GM21515 (cell line): ENCODE results near the gene CNTROB.
"Not testable (repeated sequence)": the region's sequence is repeated elsewhere in the genome, so short reads cannot be mapped to it uniquely, and the experiment has no call there.

Experiments
- ATAC-seq: cut with Tn5 transposase; IDR thresholded peaks from one replicate; pipeline ENCODE4 v1.9.1; 2021; ENCODE audit not compliant: unreplicated experiment

CNTROB gene

DNA sequence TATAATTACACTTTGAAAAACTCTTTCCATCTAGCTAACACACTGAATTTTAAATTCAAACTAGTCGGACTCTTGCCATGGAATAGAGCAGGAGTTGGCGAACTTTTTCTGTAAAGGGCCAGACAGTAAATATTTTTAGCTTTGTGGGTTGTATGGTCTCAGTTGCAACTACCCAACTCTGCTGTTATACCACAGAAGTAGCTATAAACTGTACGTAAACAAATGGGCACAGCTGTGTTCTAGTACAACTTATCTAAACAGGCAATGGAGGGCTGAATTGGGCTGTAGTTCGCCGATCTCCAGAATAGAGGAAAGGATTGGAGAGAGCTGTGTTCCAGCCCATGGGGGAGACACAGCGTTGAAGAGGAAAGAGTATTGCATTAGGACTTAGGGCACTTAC, 8.7 kb downstream of the CNTROB start:
- no peak for ATAC-seq

DNA sequence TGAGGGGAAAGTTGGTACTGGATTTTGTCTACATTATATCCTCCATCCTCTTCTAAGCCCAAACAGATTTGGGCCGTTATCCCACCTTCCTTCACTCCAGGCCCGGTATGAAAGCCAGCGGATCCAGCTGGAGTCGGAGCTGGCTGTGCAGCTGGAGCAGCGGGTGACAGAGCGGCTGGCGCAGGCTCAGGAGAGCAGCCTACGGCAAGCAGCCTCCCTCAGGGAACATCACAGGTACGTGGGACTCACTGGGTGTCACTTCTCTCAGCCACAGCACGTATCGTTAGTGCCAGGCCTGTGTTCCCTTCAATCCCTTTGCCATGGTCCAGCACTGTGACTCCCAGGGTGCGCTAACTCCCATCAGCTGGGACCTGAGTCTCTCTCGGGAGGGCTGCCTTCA, 11.3 kb downstream of the CNTROB start:
- no peak for ATAC-seq

GRCh38 chr17:7944326-7944725, 12.3 kb downstream of the CNTROB start:
- no peak for ATAC-seq

GRCh38 chr17:7945651-7946050, 13.6 kb downstream of the CNTROB start:
- ATAC-seq: no peak

- no peak for ATAC-seq
Observed at GRCh38 chr17:7946441-7946840, 14.4 kb downstream of the CNTROB start.

DNA sequence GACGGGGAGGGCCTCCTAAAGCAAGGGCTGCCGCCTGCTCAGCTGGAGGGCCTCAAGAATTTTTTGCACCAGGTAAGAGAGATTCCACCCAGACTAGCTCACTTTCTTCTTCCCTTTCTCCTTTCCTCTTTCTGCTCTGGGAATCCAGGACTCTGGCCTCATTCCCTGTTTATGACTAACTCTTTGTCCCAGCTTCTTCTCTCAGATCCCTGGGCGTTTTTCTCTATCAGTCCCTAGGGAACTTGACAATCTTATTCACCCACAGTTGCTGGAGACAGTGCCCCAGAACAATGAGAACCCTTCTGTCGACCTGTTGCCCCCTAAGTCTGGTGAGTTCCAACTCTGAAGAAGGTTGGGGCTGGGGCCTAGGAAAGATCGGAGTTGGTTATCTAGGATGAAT, 15.6 kb downstream of the CNTROB start:
- no peak for ATAC-seq

DNA sequence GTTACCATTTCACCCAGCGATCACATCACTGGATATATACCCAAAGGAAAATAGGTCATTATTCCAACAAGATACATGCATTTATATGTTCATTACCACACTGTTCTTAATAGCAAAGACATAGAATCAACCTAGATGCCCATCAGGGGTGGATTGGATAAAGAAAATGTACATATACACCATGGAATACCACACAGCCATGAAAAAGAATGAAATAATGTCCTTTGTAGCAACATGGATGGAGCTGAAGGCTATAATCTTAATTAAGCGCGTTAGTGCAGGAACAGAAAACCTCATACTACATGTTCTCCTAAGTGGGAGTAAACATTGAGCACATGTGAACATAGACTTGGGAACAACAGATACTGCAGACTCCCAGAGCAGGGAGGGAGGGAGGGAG, 18.6 kb downstream of the CNTROB start:
- ATAC-seq: no peak

GRCh38 chr17:7951143-7951792, 19.3 kb downstream of the CNTROB start:
- no peak for ATAC-seq

- ATAC-seq: not testable (repeated sequence)
Observed at GRCh38 chr17:7953266-7953665, 21.3 kb downstream of the CNTROB start.

- ATAC-seq: no peak
Observed at GRCh38 chr17:7955414-7956227, 23.6 kb downstream of the CNTROB start.

GRCh38 chr17:7956228-7956965, 24.4 kb downstream of the CNTROB start:
- no peak for ATAC-seq

DNA sequence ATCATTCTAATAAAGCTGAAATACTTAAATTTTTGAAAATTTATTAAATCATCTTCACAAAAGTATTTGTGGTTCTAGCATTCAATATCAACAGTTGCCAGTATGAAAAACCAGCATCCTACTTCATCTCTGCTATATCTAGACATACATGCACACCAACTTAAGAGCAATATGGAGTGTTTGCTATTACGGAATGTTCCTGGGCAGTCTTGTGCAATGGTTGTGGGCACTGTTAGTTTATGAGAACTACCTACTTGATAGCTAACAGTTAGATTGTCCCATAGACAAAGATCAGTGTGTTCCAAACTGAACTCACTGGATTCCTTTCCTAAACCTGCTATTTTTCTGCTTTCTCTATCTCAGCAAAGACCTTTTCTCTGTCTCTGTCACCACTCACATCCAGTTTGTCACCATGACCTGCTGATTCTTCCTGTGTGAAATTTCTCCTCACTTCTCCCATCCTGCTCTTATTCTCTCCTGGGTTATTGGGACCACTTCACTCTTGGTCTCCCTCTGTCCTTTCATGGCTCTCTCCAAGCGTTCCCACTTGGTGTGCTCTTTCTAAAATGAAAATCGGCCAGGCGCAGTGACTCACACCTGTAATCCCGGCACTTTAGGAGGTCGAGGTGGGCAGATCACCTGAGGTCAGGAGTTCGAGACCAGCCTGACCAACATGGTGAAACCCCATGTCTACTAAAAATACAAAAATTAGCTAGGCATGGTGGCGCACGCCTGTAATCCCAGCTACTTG, 27.7 kb downstream of the CNTROB start:
- ATAC-seq: no peak

- ATAC-seq: no peak
Observed at GRCh38 chr17:7961421-7961820, 29.4 kb downstream of the CNTROB start.

DNA sequence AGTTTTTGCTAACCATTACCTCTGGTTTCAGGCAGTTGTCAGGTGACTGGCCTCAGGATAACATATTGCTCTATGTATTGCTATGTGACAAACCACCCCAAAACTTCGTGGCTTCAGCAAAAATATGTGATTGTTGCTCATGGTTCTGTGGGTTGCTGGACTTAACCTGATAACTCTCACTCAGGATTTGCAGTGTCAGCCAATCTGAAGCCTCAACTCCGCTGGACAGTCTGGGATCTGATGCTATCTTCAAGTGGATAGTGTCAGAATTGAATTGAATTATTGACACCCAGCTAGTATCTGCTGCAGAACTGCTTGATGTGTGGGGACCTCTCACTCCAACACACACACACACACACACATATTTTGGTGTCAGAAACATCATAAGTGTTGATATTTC, 35.7 kb downstream of the CNTROB start:
- no peak for ATAC-seq

DNA sequence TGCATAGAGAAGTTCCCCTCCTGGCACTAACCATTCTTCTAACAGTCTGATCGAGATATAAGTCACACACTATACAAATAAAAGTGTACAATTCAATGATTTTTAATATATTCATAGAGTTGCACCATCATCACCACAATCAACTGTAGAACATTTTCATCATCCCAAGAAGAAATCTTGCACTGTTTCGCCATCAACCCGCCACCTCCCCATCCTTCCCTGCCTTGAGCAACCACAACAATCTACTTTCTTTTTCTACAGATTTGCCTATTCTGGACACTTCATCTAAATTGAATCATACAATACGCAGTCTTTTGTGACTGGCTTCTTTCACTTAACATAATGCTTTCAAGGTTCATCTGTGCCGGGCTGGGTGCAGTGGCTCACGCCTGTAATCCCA, 37.4 kb downstream of the CNTROB start:
- no peak for ATAC-seq

GRCh38 chr17:7971651-7972050, 39.6 kb downstream of the CNTROB start:
- no peak for ATAC-seq

DNA sequence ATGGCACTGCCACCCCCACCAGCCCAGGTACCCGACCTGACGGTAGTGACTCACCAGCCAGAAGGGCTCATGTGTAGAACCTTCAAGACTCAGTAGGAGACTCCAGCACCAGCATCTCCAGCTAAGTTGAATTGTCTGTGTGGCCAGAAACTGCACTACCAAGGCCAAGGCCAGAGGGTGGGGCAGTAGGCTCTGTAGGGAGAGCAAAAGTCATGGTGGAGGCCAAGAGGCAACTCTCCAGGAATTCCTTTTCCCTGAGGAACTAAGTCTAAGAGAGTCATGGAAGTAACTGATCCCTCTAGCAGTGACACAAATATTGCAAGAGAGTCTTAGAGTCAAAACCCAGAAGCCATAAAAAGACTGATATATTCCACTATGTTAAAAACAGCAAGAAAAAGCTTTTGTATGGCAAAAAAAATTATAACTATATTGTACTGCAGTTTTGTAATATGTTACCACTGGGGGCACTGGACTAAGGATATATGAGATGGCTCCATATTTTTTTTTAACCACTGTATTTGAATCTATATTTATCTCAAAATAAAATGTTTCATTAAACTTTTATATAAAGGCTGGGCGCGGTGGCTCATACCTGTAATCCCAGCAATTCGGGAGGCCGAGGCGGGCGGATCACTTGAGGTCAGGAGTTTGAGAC, 40.3 kb downstream of the CNTROB start:
- no peak for ATAC-seq

DNA sequence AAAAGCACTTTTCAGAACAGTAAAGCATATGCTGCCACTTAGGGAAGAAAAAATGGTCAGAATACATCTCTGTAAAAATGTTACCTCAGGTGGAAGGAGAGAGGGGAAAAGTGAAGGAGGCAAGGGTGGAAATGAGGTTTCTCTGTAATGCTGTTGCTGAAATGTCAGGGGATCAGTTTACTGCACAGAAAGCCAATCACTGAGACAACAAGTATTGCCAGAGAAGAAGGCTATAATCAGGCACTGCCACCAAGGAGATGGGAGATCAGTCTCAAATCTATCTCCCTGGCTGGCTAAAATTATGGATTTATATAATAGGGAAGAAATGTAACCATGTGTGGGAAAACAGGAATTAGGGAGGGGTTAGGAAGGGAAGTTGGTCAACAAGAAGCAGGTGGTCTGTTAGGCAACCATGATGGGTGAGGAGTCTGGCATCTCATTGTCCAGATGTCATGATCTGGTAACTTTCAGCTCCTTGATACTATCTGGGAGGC, 42.7 kb downstream of the CNTROB start:
- ATAC-seq: no peak

DNA sequence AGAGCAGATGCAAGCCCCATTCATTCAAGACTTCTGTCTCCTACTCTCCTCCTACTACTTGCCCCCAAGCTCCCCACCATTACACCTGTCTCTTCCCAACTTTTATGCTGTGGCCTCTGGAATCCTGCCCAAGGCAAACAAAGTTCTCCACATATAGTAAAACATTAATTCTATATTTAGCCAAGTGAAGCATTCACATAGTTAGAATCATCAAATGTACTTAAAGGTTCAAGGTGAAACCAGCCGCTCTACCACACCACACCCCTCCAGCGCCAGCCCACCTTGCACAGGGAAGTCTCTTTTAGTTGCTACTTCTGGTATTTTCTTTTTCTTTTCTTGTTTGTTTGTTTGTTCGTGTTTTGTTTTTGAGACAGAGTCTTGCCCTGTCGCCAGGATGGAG, 45.0 kb downstream of the CNTROB start:
- no peak for ATAC-seq

DNA sequence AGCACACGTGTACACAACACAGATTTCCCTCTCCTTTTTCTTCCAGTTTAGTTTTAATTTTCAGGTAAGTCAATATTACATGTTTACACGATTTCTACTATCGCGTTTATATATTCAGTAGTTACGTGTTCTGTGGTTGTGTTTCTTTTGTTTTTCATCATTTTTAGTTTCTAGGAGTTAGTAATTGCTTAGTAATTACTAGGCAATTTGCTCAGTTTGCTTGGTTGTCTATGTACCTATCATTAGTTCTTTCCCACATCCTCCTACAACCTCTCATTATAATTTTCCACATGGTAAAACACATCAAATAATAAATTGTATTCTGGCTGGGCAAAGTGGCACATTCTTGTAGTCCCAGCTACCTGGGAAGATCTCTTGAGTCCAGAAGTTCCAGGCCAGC, 45.8 kb downstream of the CNTROB start:
- ATAC-seq: no peak

DNA sequence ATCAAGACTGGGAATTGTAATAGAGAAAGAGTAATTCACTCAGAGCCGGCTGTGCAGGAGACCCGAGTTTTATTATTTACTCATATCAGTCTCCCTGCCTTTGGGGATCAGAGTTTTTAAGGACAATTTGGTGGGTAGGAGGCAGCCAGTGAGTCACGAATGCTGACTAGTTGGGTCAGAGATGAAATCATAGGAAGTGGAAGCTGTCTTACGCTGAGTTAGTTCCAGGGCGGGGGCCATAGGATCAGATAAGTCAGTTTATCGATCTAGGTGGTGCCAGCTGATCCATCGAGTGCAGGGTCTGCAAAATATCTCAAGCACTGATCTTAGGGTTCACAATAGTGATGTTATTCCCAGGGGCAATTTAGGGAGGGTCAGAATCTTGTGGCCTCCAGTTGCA, 50.2 kb downstream of the CNTROB start:
- no peak for ATAC-seq
